ENCODE results near the gene ULBP2. TPM values are rescaled to one million over a fixed set of nuclear protein-coding genes. Genes with fewer than 3 reads are reported as not detected.
A peak's percentile ranks its signal among the peaks of the same experiment; 100 is the strongest.
"Not testable (repeated sequence)": the region's sequence is repeated elsewhere in the genome, so short reads cannot be mapped to it uniquely, and the experiment has no call there.

Gene ULBP2
- total and polyA plus RNA-seq, 3 experiments from 2014 or later, result 0.48 to 0.68 (median 0.51) TPM

DNA sequence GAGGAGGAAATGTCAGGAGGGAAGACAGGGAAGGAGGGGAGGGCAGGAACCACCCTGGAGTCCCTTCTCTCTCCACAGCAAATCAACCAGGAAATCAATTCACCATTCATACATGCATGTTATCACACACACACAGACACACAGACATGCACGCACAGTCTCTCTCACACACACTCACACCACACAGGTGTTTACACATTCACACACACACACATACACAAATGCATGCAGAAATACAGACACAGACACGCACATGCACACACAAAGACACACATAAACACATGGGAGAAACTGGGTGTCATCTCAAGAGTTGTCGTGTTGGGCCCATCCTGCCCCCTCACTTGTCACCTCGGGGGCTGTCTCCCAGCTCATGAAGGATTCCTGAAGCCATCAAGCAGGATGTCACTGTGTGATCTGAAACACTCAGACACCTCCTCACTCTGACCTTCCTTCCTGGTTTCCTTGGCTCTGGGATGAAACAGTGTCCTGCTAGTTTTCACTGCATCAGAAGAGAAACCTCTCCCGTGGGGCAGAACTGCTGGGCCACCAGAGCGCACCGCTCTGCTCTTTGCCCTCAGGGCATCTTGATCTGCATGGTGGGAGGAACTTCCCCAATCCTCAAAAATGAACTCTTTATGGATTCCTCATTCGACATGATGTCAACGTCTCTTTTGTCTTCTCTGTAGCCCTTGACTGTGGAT, 28.1 kb upstream of the ULBP2 start:
- no peak overlapping the region for H3K27ac Mint-ChIP-seq
- Histone ChIP-seq H3K27ac (ENCODE audit: low read depth, low read length) (no peak overlapping the region), H3K36me3 (ENCODE audit: insufficient read depth, low read length) (no peaks in the 10 kb centered on the region), H3K27me3 (ENCODE audit: insufficient read depth, low read length, poor library complexity, severe bottlenecking) (no peaks in the 10 kb centered on the region), H3K4me1 (ENCODE audit: insufficient read depth, low read length) (no peaks in the 10 kb centered on the region), H3K9me3 (ENCODE audit: low read length) (no peaks in the 10 kb centered on the region), H3K4me3 (ENCODE audit: low read length) (no peak overlapping the region)
- DNase-seq, result no peak
- H3K36me3 Mint-ChIP-seq, result peaks cover 0 to 8% (median 0%) of the 10 kb centered on the region in 3 donors
- ChIA-PET CTCF (no interaction called here), POLR2A (no interaction called here)
- H3K27me3 Mint-ChIP-seq, result peaks cover 17 to 45% of the 10 kb centered on the region in 2 donors
- peaks cover 0 to 4% (median 0%) of the 10 kb centered on the region in 5 donors for H3K9me3 Mint-ChIP-seq
- H3K4me1 Mint-ChIP-seq, result no peaks in the 10 kb centered on the region
- H3K4me3 Mint-ChIP-seq, result no peak overlapping the region

DNA sequence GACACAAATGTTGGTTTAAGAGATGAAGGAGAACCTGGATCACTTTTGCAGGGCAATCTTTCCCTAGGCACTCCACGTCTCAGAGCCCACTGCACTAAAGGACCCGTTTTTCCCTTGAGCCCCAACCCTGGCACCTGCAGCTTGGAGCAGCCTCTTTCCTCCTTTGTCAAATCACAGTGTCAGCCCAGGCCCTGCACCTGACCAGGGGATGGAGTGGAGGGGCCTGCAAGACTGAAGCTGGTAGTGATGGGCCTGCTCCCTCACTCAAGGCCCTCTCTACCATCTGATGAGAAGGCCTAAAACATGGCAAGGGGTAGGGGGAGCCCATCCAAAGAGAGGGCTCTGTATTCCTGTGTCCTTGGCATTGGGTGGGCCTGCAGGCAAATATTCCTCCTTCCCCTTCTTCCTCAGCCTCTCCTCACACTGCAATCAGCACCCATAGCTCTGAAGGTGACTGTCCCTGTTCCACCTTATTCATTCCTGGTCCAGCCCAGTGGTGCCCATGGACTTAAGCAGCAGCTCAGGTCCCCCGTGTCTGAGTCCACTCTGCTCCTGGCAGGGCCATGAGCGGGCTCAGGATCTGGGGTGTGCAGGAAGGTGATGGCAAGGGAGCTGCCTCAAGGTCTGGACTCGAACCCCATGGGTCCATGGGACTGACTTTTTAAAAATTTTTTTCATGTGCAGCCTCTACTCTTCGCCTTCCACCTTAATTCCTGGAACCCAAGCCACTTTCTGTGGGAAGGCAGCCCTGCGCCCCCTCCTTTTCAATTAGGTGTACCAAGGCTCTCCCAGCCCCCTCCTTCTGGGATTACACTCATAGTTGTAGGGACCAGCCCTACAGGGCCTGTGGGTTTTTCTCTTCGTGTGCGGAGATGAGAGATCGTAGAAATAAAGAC, 25.6 kb upstream of the ULBP2 start:
- H3K4me1 ChIP-seq (ENCODE audit: insufficient read depth, low read length), result no peaks in the 10 kb centered on the region
- Mint-ChIP-seq H3K36me3 (no peaks in the 10 kb centered on the region), H3K4me1 (no peaks in the 10 kb centered on the region), H3K4me3 (no peak overlapping the region), H3K27ac (no peak overlapping the region), H3K9me3 (peaks cover 0 to 2% (median 0%) of the 10 kb centered on the region in 5 donors), H3K27me3 (peaks cover 30 to 48% of the 10 kb centered on the region in 2 donors)
- no peaks in the 10 kb centered on the region for H3K36me3 ChIP-seq (ENCODE audit: insufficient read depth, low read length)
- ChIA-PET CTCF (interaction anchor here (0.8 kb wide), 1 partner anchor 9 kb away, joined by 3 read pairs; no protein-coding TSS in a partner anchor), POLR2A (no interaction called here)
- peaks cover 7% of the 10 kb centered on the region for H3K27me3 ChIP-seq (ENCODE audit: insufficient read depth, low read length, poor library complexity, severe bottlenecking)
- no peak for DNase-seq
- H3K27ac ChIP-seq (ENCODE audit: low read depth, low read length), result no peak overlapping the region
- no peak overlapping the region for H3K4me3 ChIP-seq (ENCODE audit: low read length)
- H3K9me3 ChIP-seq (ENCODE audit: low read length), result no peaks in the 10 kb centered on the region

DNA sequence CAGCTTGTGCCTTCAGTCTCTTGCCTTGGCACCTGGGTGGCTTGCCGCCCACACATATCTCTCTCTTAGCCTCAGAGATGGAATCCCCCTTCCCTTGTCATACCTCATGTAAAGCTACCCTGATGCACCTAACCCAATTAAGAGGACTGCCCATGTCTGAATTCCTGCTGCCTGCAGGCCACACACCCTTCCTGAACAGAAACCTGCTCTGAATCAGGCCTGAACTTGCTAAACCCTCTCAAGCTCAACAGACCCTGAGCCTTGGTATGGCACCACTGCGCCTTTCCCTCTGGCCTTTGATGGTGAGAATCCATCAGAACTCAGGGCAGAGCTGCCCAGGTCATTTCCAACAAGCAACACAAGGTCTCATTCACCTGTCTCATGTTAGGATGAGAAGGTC, 24.1 kb upstream of the ULBP2 start:
- ChIA-PET POLR2A (interaction anchor here (0.6 kb wide), 1 partner anchor 79 kb away, joined by 5 read pairs; no protein-coding TSS in a partner anchor), CTCF (no interaction called here)
- Histone ChIP-seq H3K9me3 (ENCODE audit: low read length) (no peaks in the 10 kb centered on the region), H3K4me1 (ENCODE audit: insufficient read depth, low read length) (peaks cover 4% of the 10 kb centered on the region), H3K4me3 (ENCODE audit: low read length) (no peak overlapping the region), H3K27ac (ENCODE audit: low read depth, low read length) (no peak overlapping the region), H3K27me3 (ENCODE audit: insufficient read depth, low read length, poor library complexity, severe bottlenecking) (peaks cover 15% of the 10 kb centered on the region), H3K36me3 (ENCODE audit: insufficient read depth, low read length) (no peaks in the 10 kb centered on the region)
- H3K4me1 Mint-ChIP-seq, result peaks cover under 1 to 8% (median 5%) of the 10 kb centered on the region in 3 donors
- no peak overlapping the region for H3K27ac Mint-ChIP-seq
- peaks cover 39 to 57% of the 10 kb centered on the region in 2 donors for H3K27me3 Mint-ChIP-seq
- H3K9me3 Mint-ChIP-seq, result peaks cover 0 to 2% (median 0%) of the 10 kb centered on the region in 5 donors
- no peak overlapping the region for H3K4me3 Mint-ChIP-seq
- DNase-seq, result no peak
- H3K36me3 Mint-ChIP-seq, result no peaks in the 10 kb centered on the region

DNA sequence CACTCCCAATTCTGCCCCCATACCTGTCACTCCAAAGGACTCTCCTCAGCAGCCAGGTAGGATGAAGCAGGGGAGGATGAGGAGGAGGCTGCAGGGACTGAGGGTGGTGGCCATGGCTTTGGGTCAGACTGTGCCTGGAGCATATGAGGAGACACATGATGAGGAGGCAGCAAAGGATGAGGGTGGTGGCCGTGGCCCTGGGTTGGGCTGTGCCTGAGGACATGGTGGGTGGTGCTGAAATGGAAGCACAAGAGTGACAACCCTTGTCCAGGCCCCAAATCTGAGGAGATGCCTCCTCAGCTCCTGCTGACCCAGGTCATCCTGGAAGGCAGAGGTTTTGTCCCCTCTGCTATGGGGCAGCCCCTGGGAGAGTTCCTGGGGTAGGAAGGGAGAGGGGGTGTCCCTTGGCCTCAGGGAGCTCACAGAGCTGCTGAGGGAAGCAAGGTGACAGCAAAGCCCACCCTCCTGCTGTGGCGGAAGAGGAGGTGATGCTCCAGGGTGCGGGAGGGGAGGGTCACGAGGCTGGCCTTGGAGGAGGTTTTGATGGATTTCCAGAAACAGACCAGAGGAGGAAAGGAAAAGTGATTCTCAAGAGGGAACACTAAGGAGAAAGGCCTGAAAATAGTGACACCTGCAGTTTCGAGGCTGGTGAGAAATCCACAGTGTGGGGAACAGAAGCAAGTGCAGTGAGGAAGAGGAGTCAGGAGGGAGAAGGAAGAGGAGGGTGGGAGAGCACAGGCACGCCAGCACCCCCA, 23.5 kb upstream of the ULBP2 start:
- no peaks in the 10 kb centered on the region for H3K36me3 ChIP-seq (ENCODE audit: insufficient read depth, low read length)
- CTCF ChIA-PET, result no interaction called here
- H3K4me3 Mint-ChIP-seq, result peak overlapping the region in 1 of 7 donors; percentile 42

DNA sequence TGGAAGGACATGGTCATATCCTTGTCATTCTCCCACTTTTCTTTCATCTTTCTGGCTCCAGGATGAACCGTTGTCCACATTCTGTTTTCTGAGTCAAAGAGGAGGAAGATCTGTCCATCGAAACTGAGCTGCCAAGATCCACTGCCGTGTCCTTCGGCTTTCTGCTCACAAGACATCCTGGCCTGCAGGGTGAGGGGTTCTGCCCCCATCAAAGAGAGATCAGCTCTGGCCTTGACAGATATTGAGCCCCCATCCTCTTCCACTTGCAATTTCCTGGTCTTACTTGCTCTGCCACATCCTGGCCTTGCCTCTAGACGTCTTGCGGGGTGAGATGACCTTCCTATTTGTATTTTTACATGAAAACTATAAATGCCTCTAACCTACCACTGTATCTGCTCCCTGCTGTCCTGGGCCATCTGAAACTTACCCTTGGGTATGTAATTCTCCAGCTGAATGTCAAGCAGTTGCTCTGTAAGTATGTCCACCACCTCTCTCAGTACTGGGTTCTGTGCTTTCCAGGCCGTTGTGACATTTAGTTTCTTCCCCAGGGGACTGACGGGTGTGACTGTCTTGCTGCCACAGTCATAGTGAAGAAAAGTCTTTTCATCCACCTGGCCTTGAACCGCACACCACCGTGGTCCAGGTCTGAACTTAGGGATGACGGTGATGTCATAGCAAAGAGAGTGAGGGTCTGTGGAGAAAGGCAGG, 22.5 kb upstream of the ULBP2 start:
- H3K36me3 ChIP-seq (ENCODE audit: insufficient read depth, low read length); H3K9me3 ChIP-seq (ENCODE audit: low read length); CTCF ChIA-PET; H3K4me3 Mint-ChIP-seq; H3K27ac Mint-ChIP-seq; H3K36me3 Mint-ChIP-seq; H3K27ac ChIP-seq (ENCODE audit: low read depth, low read length); POLR2A ChIA-PET; H3K9me3 Mint-ChIP-seq; H3K4me3 ChIP-seq (ENCODE audit: low read length); H3K4me1 ChIP-seq (ENCODE audit: insufficient read depth, low read length); DNase-seq: not testable (repeated sequence)
- Mint-ChIP-seq H3K27me3 (peaks cover 48 to 61% of the 10 kb centered on the region in 2 donors), H3K4me1 (peaks cover 15 to 23% (median 18%) of the 10 kb centered on the region in 3 donors)
- peaks cover 25% of the 10 kb centered on the region for H3K27me3 ChIP-seq (ENCODE audit: insufficient read depth, low read length, poor library complexity, severe bottlenecking)

More for the DNA sequence above, 23.5 kb upstream of the ULBP2 start:
- Histone ChIP-seq H3K4me1 (ENCODE audit: insufficient read depth, low read length) (peaks cover 6% of the 10 kb centered on the region), H3K27ac (ENCODE audit: low read depth, low read length) (no peak overlapping the region), H3K4me3 (ENCODE audit: low read length) (no peak overlapping the region), H3K27me3 (ENCODE audit: insufficient read depth, low read length, poor library complexity, severe bottlenecking) (peaks cover 20% of the 10 kb centered on the region), H3K9me3 (ENCODE audit: low read length) (no peaks in the 10 kb centered on the region)
- peaks cover 43 to 59% of the 10 kb centered on the region in 2 donors for H3K27me3 Mint-ChIP-seq
- no peak overlapping the region for H3K27ac Mint-ChIP-seq
- H3K9me3 Mint-ChIP-seq, result peaks cover 0 to 2% (median 0%) of the 10 kb centered on the region in 5 donors
- H3K4me1 Mint-ChIP-seq, result peaks cover 7 to 14% (median 11%) of the 10 kb centered on the region in 3 donors
- POLR2A ChIA-PET, result interaction anchor here (0.6 kb wide), 1 partner anchor 80 kb away, joined by 5 read pairs; no protein-coding TSS in a partner anchor
- H3K36me3 Mint-ChIP-seq, result no peaks in the 10 kb centered on the region
- no peak for DNase-seq

DNA sequence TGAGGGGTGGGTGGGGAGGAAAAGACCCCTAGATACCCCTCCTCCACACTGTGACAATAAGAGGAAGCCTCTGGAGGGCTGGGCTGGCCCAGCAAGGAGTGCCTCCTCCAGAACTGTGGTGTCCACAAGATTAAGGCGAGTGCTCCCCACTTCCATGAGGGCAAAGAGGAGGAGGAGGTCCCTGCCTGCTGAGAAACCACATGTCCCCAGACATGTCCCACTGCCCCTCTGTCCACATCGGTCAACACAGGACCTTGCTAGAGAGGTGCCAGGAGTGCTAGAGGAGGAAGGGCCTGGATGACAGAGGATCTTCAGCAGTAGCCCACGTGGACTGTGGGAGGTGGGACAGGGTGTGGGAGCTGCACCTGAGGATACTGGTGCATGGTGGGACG, 22.0 kb upstream of the ULBP2 start:
- H3K27me3 ChIP-seq (ENCODE audit: insufficient read depth, low read length, poor library complexity, severe bottlenecking), result peaks cover 30% of the 10 kb centered on the region
- Mint-ChIP-seq H3K27me3 (peaks cover 52 to 62% of the 10 kb centered on the region in 2 donors), H3K27ac (peak overlapping the region in 1 of 8 donors; percentile 8), H3K4me1 (peaks cover 15 to 24% (median 18%) of the 10 kb centered on the region in 3 donors), H3K36me3 (no peaks in the 10 kb centered on the region), H3K4me3 (no peak overlapping the region), H3K9me3 (peaks cover 0 to 2% (median 0%) of the 10 kb centered on the region in 5 donors)
- CTCF ChIA-PET, result no interaction called here
- no peak for DNase-seq
- no peak overlapping the region for H3K4me3 ChIP-seq (ENCODE audit: low read length)
- H3K36me3 ChIP-seq (ENCODE audit: insufficient read depth, low read length), result no peaks in the 10 kb centered on the region
- POLR2A ChIA-PET, result no interaction called here
- no peak overlapping the region for H3K27ac ChIP-seq (ENCODE audit: low read depth, low read length)
- no peaks in the 10 kb centered on the region for H3K9me3 ChIP-seq (ENCODE audit: low read length)
- H3K4me1 ChIP-seq (ENCODE audit: insufficient read depth, low read length), result peaks cover 6% of the 10 kb centered on the region

DNA sequence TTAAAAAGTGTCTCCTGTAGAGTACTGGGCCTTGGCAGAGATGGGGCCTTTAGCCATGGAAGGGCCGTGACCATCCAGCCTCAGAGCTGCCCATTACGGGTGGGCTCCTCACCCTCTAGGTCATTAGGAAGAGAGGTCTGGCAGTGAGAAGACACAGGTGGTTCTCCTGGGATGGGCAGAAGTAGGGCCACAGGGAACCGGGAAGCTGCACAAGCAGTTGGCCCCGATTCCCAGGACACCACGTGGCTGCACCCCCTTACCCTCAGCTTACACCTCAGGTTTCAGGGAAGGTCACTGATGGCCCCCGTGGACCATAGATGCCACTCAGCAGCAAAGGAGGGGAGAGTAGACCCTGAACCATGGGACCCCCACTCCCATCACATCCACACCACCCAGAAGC, 20.5 kb upstream of the ULBP2 start:
- peaks cover 18% of the 10 kb centered on the region for H3K4me1 ChIP-seq (ENCODE audit: insufficient read depth, low read length)
- ChIA-PET POLR2A (no interaction called here), CTCF (no interaction called here)
- H3K9me3 ChIP-seq (ENCODE audit: low read length), result no peaks in the 10 kb centered on the region
- H3K27me3 Mint-ChIP-seq, result peaks cover 59 to 72% of the 10 kb centered on the region in 2 donors
- peaks cover 24 to 35% (median 24%) of the 10 kb centered on the region in 3 donors for H3K4me1 Mint-ChIP-seq
- H3K4me3 ChIP-seq (ENCODE audit: low read length), result no peak overlapping the region
- H3K4me3 Mint-ChIP-seq, result peak overlapping the region in 1 of 7 donors; percentile 16
- H3K27ac Mint-ChIP-seq, result peak overlapping the region in 1 of 8 donors; percentile 4
- DNase-seq, result no peak
- no peak overlapping the region for H3K27ac ChIP-seq (ENCODE audit: low read depth, low read length)
- peaks cover 0 to 2% (median 0%) of the 10 kb centered on the region in 5 donors for H3K9me3 Mint-ChIP-seq
- H3K36me3 ChIP-seq (ENCODE audit: insufficient read depth, low read length), result no peaks in the 10 kb centered on the region
- no peaks in the 10 kb centered on the region for H3K36me3 Mint-ChIP-seq
- peaks cover 42% of the 10 kb centered on the region for H3K27me3 ChIP-seq (ENCODE audit: insufficient read depth, low read length, poor library complexity, severe bottlenecking)

Measured in CD8-positive, alpha-beta memory T cell (primary cell).